HG02623 (cell line): Measurements from ENCODE around the gene ETDB.
"Not testable (repeated sequence)": the region's sequence is repeated elsewhere in the genome, so short reads cannot be mapped to it uniquely, and the experiment has no call there.

Experiments used
- ATAC-seq: cut with Tn5 transposase; IDR thresholded peaks from one replicate; pipeline ENCODE4 v1.9.1; 2021; ENCODE audit warnings: moderate library complexity; ENCODE audit not compliant: unreplicated experiment

ETDB gene

GRCh38 chrX:135120056-135120576 lies at the start of gene ETDB:
Gene ETDB, minus strand, starts transcription at chrX:135120526. Its CDS starts 1,265 bp downstream, at chrX:135119261.
- not testable (repeated sequence) for ATAC-seq

DNA sequence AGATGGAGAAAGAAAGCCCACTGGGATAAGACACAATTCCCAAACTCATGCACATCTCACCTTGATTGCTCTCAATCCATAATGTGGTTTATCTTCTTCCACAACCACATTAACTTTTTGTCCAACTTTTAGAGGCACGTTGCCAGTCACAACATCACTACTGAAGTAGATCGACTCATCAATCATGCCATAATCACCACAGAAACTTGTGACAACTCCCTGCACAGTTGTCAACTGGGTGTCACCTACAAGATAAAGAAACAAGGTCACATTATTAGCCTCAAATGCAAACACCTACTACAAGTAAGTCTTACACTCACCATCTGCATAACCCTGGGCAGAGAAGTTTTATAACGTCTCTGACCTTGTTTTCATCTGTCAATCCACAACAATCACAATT lies 49.2 kb upstream of the ETDB start:
- not testable (repeated sequence) for ATAC-seq

DNA sequence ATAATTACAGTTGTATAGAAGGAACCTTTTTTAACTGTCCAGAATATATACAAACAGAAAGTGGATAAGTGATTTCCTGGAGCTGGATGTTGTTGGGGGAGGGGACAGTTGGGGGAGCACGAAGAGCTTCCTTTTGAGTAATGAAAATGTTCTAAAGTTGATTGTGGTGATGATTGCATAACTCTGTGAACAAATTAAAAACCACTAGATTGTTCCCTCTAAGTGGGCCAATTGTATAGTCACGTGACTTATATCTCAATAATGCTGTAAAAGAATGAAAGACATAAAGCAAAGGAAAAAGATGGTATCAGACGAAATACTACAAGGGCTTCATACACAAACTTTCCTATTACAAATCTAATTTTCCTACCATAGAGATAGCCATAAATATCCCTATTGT lies 48.2 kb upstream of the ETDB start:
- ATAC-seq, result no peak

GRCh38 chrX:135154688-135155087 lies 34.4 kb upstream of the ETDB start:
- not testable (repeated sequence) for ATAC-seq

DNA sequence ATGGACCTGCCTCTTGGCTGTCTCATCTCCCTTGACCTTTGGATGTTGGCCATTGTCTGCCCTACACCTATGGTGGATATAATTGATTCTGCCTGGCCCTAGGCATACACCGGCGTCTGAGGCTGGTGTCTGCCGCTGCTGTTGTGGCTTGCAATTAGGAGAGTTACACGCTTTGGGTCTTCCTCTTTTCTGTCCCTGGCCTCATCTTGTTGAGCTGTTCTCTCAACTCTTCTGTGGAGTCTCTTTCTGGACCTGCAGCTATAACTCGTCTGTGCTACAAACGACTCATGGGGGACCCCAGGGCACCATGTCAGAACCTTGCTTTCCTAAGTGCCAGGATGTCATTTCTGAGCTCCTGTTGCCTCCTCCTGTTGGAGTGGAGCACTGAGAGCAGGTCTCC lies 5.8 kb upstream of the ETDB start:
- not testable (repeated sequence) for ATAC-seq

GRCh38 chrX:135116064-135116463 lies 4.3 kb downstream of the ETDB start:
- ATAC-seq, result not testable (repeated sequence)

DNA sequence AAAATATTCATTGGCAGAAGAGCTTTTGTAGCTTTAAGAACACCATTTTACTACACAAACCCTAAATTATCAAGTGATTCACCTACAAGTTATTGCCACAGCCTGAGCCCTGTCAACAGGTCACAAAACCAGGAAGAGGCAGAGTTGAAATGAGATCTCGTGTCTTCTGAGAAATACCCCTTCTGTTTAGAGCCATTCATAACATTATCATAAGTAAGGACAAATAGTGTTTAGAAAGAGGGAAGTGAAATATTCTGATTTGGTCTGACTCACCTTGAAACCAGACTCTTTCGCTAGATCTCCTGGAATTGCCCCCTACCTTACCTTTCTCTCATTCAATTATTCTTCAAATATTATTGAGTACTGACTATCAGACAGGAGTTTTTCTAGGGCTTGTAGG lies 5.9 kb downstream of the ETDB start:
- ATAC-seq, result peak; percentile 97

DNA sequence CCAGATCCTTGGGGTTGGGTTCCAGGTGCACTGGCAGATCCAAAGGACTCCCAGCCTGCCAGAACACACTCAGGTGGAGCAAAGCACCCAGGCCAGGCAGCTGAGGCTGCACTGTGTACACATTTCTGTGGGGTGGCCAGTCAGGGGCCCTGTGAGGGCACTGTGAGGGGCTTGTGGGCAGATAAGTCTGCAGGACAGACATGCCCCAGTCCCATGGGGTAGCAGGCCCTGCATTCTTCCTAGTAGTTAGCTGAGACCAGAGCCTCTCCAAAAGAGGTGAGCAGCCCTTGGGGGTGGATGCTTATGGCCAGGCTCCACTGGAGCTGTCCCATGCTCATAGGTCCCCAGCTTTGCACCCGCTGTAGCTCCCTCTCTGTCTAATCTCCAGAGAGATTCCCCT lies 7.6 kb downstream of the ETDB start:
- no peak for ATAC-seq

- no peak for ATAC-seq
These were observed 8.1 kb downstream of the ETDB start for GRCh38 chrX:135112096-135112729.

GRCh38 chrX:135109554-135109953 lies 10.8 kb downstream of the ETDB start:
- ATAC-seq, result no peak

GRCh38 chrX:135099493-135099783 lies 20.9 kb downstream of the ETDB start:
- ATAC-seq, result no peak

GRCh38 chrX:135097196-135097744 lies 23.1 kb downstream of the ETDB start:
- not testable (repeated sequence) for ATAC-seq

- no peak for ATAC-seq
These were observed 24.6 kb downstream of the ETDB start for GRCh38 chrX:135095715-135096114.

DNA sequence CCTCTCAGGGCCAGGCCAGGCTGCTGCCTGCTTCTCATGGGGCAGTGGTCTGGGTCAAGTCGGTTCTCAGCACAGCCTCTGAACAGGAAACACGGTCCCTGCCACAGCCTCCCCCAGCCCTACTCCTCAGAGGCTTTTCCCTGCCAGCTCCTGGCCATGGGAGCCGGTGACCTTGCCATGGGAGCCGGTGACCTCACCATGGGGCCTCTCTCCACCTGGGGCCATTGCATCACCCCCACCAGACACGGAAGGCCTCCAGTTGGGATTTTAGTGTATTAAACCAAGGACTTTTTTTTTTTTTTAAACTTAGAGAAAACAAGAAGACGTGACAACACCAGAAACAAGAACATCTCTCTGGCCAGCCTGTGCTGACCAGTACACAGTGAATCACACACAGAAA lies 25.6 kb downstream of the ETDB start:
- no peak for ATAC-seq

DNA sequence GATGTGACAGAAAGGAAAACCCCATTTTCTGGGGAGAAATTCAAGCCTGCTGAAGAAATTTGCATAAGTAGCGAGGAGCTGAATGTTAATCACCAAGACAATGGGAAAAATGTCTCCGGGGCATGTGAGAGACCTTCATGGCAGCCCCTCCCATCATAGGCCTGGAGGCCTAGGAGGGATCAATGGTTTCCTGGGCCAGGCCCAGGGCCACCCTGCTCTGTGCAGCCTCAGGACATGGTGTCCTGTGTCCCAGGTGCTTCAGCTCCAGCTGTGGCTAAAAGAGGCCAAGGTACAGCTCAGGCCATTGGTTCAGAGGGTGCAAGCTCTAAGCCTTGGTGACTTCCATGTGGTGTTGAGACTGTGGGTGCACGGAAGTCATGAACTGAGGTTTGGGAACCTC lies 31.2 kb downstream of the ETDB start:
- ATAC-seq, result no peak

DNA sequence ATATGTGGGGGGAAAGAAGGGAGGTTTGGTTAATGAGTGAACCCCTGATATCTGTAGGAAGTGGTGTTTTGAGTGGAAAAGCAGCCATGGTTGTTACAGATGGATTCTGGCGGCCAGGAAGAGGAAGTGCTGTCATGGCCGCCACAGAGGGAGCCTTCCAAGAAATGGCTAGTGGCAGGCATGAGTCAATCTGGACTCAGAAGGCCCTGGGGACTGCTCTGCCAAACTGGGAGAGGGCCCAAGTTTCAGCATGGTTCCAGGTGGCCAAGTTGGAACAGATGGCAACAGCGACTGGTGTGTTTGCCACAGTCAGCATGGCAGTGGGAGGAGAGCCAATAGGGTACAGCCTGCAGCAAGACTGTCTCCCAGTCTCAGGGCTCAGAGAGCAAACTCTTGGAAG lies 32.5 kb downstream of the ETDB start:
- ATAC-seq, result no peak

DNA sequence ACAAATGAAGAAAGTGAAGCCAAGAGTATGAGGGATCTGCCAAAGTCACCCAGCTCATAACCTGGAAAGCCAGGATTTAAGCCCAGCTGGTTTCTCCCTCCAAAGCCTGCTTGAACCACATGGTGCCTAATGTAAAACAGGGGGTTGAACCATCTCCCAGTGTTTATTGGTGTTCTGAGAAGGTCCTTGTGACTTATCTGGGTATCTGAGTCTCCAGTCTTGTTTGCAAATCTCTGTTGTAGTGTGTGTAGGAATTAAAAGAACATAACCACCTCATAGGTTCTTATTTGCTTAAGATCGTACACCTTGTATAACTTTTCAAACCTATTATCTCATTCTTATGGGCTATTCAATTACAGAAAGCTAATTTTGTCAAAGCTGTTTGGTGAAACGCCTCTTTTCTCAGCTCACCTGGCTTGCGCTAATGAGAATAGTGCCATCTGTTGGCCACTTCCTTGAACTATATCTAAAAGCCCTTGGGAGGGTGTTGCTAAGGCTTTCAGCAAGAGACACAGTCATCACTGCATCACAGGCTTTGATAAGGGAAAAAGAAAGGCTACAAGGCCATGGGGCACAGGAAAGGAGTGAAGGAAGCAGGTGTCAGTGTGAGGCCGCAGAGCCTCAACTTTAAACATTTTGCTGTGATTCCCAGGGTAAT lies 34.0 kb downstream of the ETDB start:
- ATAC-seq, result no peak

GRCh38 chrX:135081693-135082404 lies 38.5 kb downstream of the ETDB start:
- no peak for ATAC-seq
